ENCODE results near the gene STAB2. TPM values are rescaled to one million over a fixed set of nuclear protein-coding genes. Genes with fewer than 3 reads are reported as not detected.

Gene STAB2
- polyA plus RNA-seq, 3 donors, result 0.25 to 1.2 (median 0.27) TPM

- DNase-seq (ENCODE audit: low read depth in 3 of 3, low spot score in 2 of 3), result no peak
Observed at GRCh38 chr12:103773109-103773910, 186.2 kb downstream of the STAB2 start.

GRCh38 chr12:103774977-103775560, 188.0 kb downstream of the STAB2 start:
- DNase-seq (ENCODE audit: low read depth in 3 of 3, low spot score in 2 of 3), result no peak

- DNase-seq (ENCODE audit: low read depth in 3 of 3, low spot score in 2 of 3), result no peak
Observed at GRCh38 chr12:103778781-103779180, 191.7 kb downstream of the STAB2 start.

DNA sequence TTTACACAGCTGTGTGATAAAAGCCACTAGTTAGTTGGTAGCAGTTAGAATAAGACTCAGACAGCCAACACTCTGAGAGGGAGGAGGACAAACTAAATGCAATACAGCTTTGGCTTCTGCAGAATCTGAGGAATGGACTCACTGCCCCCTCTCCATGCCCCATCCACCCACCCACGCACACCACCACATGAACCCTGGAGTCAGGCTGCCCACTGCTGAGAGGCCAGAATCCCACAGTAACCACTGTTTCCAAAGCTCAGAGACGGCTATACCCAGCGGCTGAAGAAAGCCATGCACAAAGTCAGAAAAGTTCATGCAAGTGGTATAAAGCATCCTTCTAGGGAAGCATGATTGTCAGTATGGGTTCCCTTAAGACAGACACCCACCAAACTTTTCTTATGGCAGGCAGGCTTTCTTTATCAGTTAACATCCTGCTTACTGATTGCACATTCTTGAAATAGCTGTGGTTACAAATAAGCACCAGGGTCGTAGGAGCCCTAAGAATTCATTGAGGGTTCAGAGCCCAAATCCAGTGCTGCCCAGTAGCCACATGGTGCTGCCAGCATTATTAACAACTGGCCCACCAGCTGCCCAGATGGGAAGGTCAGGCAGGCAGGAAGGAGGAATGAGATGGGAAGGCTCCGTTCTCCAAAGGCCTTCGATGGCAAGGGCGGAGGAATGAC, 192.5 kb downstream of the STAB2 start:
- DNase-seq (ENCODE audit: low read depth in 3 of 3, low spot score in 2 of 3), result no peak

GRCh38 chr12:103780093-103780440, 193.0 kb downstream of the STAB2 start:
- DNase-seq (ENCODE audit: low read depth in 3 of 3, low spot score in 2 of 3), result no peak

- DNase-seq (ENCODE audit: low read depth in 3 of 3, low spot score in 2 of 3), result no peak
Observed at GRCh38 chr12:103780992-103781391, 193.9 kb downstream of the STAB2 start.

DNA sequence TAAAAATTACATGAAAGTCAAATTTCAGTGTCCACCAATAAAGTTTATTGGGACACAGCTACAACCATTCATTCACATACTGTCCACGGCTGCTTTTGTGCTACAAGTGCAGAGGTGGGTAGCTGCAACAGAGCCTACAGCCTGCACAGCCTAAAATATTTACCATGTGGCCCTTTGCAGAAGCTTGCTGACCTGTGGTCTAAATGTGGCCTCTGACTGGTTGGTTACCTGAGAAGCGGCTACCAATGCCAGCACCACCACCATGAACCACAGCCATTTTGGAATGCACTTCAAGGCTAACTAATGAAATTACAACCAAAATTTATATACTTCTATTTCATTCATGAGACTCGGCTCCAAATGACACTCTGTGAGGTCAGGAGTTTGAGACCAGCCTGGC, 195.3 kb downstream of the STAB2 start:
- no peak for DNase-seq (ENCODE audit: low read depth in 3 of 3, low spot score in 2 of 3)

- DNase-seq (ENCODE audit: low read depth in 3 of 3, low spot score in 2 of 3), result no peak
Observed at GRCh38 chr12:103783744-103784664, 196.9 kb downstream of the STAB2 start.

- no peak for DNase-seq (ENCODE audit: low read depth in 3 of 3, low spot score in 2 of 3)
Observed at GRCh38 chr12:103785243-103786031, 198.4 kb downstream of the STAB2 start.

DNA sequence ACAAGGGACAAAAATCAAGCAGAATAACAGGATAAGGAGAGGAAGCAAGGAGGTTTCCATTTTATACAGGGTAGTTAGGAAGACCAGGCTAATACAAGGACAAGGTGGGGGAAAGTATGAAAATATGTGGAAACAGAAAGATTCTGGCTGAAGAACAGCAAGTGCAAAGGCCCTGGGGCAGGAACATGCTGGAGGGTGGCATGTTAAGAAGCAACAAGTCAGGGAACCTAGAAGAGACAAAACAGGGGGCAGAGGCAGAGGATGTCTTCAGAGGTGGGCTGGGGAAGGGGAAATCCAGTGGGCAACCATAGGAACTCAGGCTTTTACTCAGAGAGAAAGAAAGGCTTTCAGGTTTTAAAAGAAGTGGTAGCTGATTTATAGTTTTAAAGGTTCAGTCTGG, 199.1 kb downstream of the STAB2 start:
- no peak for DNase-seq (ENCODE audit: low read depth in 3 of 3, low spot score in 2 of 3)

DNA sequence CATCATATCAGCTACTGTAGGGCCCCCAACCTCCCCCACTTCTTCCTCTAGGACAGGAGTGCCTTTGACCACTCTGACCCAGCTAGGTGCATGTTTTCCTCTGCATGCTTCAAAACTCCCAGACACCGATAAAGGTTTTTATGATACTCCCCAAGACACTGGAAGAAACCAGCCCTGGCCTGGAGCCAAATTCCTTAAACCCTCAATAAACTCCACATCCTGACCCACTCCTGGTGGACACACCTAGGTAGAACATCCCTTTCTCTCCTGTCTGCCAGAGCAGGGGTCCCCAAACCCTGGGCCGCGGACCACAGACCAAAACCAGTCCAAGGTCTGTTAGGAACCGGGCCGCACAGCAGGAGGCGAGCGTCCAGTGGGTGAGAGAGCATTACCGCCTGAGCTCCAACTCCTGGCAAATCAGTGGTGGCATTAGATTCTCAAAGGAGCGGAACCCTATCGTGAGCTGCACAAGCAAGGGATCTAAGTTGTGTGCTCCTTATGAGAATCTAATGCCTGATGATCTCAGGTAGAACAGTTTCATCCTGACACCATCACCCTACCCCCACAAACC, 204.4 kb downstream of the STAB2 start:
- no peak for DNase-seq (ENCODE audit: low read depth in 3 of 3, low spot score in 2 of 3)

DNA sequence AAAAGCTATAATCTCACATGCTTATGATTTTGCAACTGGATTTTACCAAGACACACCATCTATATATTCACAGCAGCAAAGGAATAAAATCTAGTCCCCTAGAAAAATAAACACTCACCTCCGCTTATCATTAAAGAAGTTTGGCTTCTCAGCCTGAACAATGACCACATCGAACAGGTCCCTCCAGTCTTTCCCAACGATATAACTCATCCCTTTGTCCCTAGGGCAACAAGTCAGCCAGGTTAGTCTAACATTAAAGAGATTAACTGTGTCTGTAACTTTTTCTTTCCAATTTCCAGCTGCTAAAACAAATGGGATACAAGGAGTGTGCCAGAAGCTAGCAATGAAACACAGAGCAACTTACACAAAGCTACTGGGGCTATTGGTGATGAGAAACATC, 206.0 kb downstream of the STAB2 start:
- DNase-seq (ENCODE audit: low read depth in 3 of 3, low spot score in 2 of 3), result no peak

GRCh38 chr12:103793512-103794045, 206.5 kb downstream of the STAB2 start:
- DNase-seq (ENCODE audit: low read depth in 3 of 3, low spot score in 2 of 3), result no peak

GRCh38 chr12:103794309-103795213, 207.5 kb downstream of the STAB2 start:
- no peak for DNase-seq (ENCODE audit: low read depth in 3 of 3, low spot score in 2 of 3)

GRCh38 chr12:103798586-103798985, 211.5 kb downstream of the STAB2 start:
- no peak for DNase-seq (ENCODE audit: low read depth in 3 of 3, low spot score in 2 of 3)

GRCh38 chr12:103799504-103799856, 212.4 kb downstream of the STAB2 start:
- no peak for DNase-seq (ENCODE audit: low read depth in 3 of 3, low spot score in 2 of 3)

DNA sequence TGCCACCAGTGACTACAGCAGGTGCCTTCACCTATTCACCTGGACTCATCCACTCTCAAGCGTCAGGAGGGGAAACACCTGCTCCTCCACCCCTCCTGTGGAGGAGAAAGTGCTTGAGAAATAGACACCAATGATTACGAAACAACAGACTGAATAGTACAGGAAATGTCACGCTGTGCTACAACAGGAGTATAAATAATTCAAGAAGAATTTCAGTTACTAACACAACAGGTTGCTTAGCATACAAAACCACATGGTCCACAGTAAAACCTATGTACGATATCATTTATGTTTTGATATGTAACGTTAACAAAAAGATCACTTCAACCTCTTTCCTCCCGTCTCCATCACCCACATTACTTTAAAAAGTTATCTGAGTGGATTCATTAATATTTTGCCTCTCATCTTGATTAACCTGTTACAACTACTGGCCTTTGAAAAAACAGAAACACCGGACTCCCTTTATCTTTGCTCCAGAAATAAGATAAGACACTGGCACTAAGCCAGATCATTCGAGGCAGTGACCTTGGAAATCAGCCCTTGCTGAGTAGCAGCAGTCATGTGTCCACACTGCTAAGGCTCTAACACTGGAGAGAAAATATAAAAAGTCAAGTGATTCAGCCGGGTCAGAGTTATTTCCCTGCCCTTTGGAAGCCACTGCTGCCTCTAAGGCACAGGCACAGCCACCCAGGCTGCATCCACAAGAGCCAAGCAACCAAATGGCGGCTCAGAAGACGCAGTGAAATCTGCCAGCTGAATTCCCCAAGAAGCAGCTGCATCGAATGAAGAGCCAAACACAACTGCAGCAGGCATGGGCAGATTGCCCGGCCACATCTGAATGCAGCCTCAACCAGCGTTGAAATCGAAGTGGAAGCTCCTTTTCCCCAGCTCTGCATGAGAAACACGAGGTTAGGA, 213.0 kb downstream of the STAB2 start:
- no peak for DNase-seq (ENCODE audit: low read depth in 3 of 3, low spot score in 2 of 3)
